Activated CD4-positive, alpha-beta T cell treated with anti-CD3 and anti-CD28 coated beads, Interleukin-2, amount 10 ng/mL, durations not matched to agents 24 days and 14 days (primary cell): ENCODE data around the gene ZNF217. TPM values are rescaled to one million over a fixed set of nuclear protein-coding genes. Genes with fewer than 3 reads are reported as not detected.
A peak's percentile ranks its signal among the peaks of the same experiment; 100 is the strongest.
"Not testable (repeated sequence)": the region's sequence is repeated elsewhere in the genome, so short reads cannot be mapped to it uniquely, and the experiment has no call there.

ENCODE experiments used
- DNase-seq: peaks from one replicate; pipeline ENCODE4 v3.0.0; 2022
- H3K27ac Mint-ChIP-seq: one replicate; pipeline ENCODE4 v1.8.0; 2022; ENCODE audit warnings: mild to moderate bottlenecking, mixed read lengths
- H3K27me3 Mint-ChIP-seq: one replicate; pipeline ENCODE4 v1.8.0; 2022; ENCODE audit warnings: mixed read lengths
- H3K36me3 Mint-ChIP-seq: one replicate; pipeline ENCODE4 v1.8.0; 2022; ENCODE audit warnings: low read depth, mild to moderate bottlenecking, mixed read lengths
- H3K4me1 Mint-ChIP-seq: one replicate; pipeline ENCODE4 v1.8.0; 2021; ENCODE audit warnings: mixed read lengths
- H3K4me3 Mint-ChIP-seq: one replicate; pipeline ENCODE4 v1.8.0; 2022; ENCODE audit warnings: mild to moderate bottlenecking, moderate library complexity, mixed read lengths
- H3K9me3 Mint-ChIP-seq: one replicate; pipeline ENCODE4 v1.8.0; 2021; ENCODE audit warnings: mixed read lengths
- intact Hi-C: fragments of 100-400 bp; cut with micrococcal nuclease; formaldehyde crosslinking; loops from one replicate; pipeline ENCODE4 v1.15.1; 2023
- total RNA-seq: library from RNA; stranded (reverse); gene quantifications from 2 replicates; pipeline ENCODE4 v1.2.3, GENCODE V29; 2022

ZNF217 gene
- total RNA-seq, 1 donor from 2014 or later, result 58.0 TPM

- H3K36me3 Mint-ChIP-seq, H3K4me1 Mint-ChIP-seq, H3K27ac Mint-ChIP-seq, DNase-seq, H3K9me3 Mint-ChIP-seq, H3K27me3 Mint-ChIP-seq, intact Hi-C loops, H3K4me3 Mint-ChIP-seq: not testable (repeated sequence)
Observed at GRCh38 chr20:53551719-53552571, 41.7 kb downstream of the ZNF217 start.

GRCh38 chr20:53550280-53551187 lies 43.1 kb downstream of the ZNF217 start:
- Mint-ChIP-seq H3K36me3 (no peaks in the 10 kb centered on the region), H3K27ac (no peak overlapping the region), H3K4me3 (no peak overlapping the region), H3K27me3 (no peaks in the 10 kb centered on the region), H3K9me3 (no peaks in the 10 kb centered on the region), H3K4me1 (no peaks in the 10 kb centered on the region)
- no peak for DNase-seq
- intact Hi-C loops, result no loop called here

- Mint-ChIP-seq H3K4me1 (no peaks in the 10 kb centered on the region), H3K27me3 (no peaks in the 10 kb centered on the region), H3K36me3 (no peaks in the 10 kb centered on the region), H3K9me3 (no peaks in the 10 kb centered on the region), H3K4me3 (no peak overlapping the region), H3K27ac (no peak overlapping the region)
- DNase-seq, result peak; percentile 84
- intact Hi-C loops, result loop anchor here (5.0 to 10.0 kb wide), 4 partner anchors 133 to 1305 kb away; no protein-coding TSS in a partner anchor
Observed at GRCh38 chr20:53547664-53548239, 45.9 kb downstream of the ZNF217 start.

GRCh38 chr20:53539516-53539915 lies 54.1 kb downstream of the ZNF217 start:
- H3K4me1 Mint-ChIP-seq, result no peaks in the 10 kb centered on the region
- H3K27ac Mint-ChIP-seq, result no peak overlapping the region
- no peaks in the 10 kb centered on the region for H3K9me3 Mint-ChIP-seq
- DNase-seq, result no peak
- H3K4me3 Mint-ChIP-seq, result no peak overlapping the region
- no peaks in the 10 kb centered on the region for H3K36me3 Mint-ChIP-seq
- intact Hi-C loops, result no loop called here
- no peaks in the 10 kb centered on the region for H3K27me3 Mint-ChIP-seq

- H3K27ac Mint-ChIP-seq, H3K4me1 Mint-ChIP-seq, intact Hi-C loops, H3K27me3 Mint-ChIP-seq, DNase-seq, H3K4me3 Mint-ChIP-seq, H3K9me3 Mint-ChIP-seq, H3K36me3 Mint-ChIP-seq: not testable (repeated sequence)
Observed at GRCh38 chr20:53536382-53536781, 57.3 kb downstream of the ZNF217 start.

GRCh38 chr20:53535878-53536277 lies 57.8 kb downstream of the ZNF217 start:
- H3K27ac Mint-ChIP-seq, result no peak overlapping the region
- no peaks in the 10 kb centered on the region for H3K9me3 Mint-ChIP-seq
- DNase-seq, result no peak
- no peaks in the 10 kb centered on the region for H3K27me3 Mint-ChIP-seq
- intact Hi-C loops, result no loop called here
- no peak overlapping the region for H3K4me3 Mint-ChIP-seq
- H3K4me1 Mint-ChIP-seq, result no peaks in the 10 kb centered on the region
- no peaks in the 10 kb centered on the region for H3K36me3 Mint-ChIP-seq

GRCh38 chr20:53534037-53534436 lies 59.6 kb downstream of the ZNF217 start:
- intact Hi-C loops, result no loop called here
- DNase-seq, result no peak
- no peak overlapping the region for H3K4me3 Mint-ChIP-seq
- H3K27ac Mint-ChIP-seq, result no peak overlapping the region
- H3K27me3 Mint-ChIP-seq, result no peaks in the 10 kb centered on the region
- no peaks in the 10 kb centered on the region for H3K36me3 Mint-ChIP-seq
- no peaks in the 10 kb centered on the region for H3K4me1 Mint-ChIP-seq
- no peaks in the 10 kb centered on the region for H3K9me3 Mint-ChIP-seq

- Mint-ChIP-seq H3K27ac (no peak overlapping the region), H3K4me3 (no peak overlapping the region), H3K9me3 (no peaks in the 10 kb centered on the region), H3K36me3 (no peaks in the 10 kb centered on the region), H3K27me3 (no peaks in the 10 kb centered on the region), H3K4me1 (no peaks in the 10 kb centered on the region)
- no peak for DNase-seq
- intact Hi-C loops, result no loop called here
Observed at GRCh38 chr20:53533500-53533899, 60.1 kb downstream of the ZNF217 start.

GRCh38 chr20:53532654-53533312 lies 60.9 kb downstream of the ZNF217 start:
- H3K36me3 Mint-ChIP-seq, H3K4me1 Mint-ChIP-seq, H3K27me3 Mint-ChIP-seq, intact Hi-C loops, H3K4me3 Mint-ChIP-seq, H3K27ac Mint-ChIP-seq, H3K9me3 Mint-ChIP-seq, DNase-seq: not testable (repeated sequence)

GRCh38 chr20:53530440-53530839 lies 63.2 kb downstream of the ZNF217 start:
- Mint-ChIP-seq H3K36me3 (no peaks in the 10 kb centered on the region), H3K4me3 (no peak overlapping the region), H3K27ac (no peak overlapping the region), H3K27me3 (no peaks in the 10 kb centered on the region), H3K9me3 (no peaks in the 10 kb centered on the region), H3K4me1 (no peaks in the 10 kb centered on the region)
- no peak for DNase-seq
- intact Hi-C loops, result no loop called here

- H3K9me3 Mint-ChIP-seq, result no peaks in the 10 kb centered on the region
- H3K27me3 Mint-ChIP-seq, result no peaks in the 10 kb centered on the region
- intact Hi-C loops, result no loop called here
- H3K36me3 Mint-ChIP-seq, result no peaks in the 10 kb centered on the region
- DNase-seq, result no peak
- H3K4me1 Mint-ChIP-seq, result no peaks in the 10 kb centered on the region
- no peak overlapping the region for H3K4me3 Mint-ChIP-seq
- H3K27ac Mint-ChIP-seq, result no peak overlapping the region
Observed at GRCh38 chr20:53529658-53530057, 64.0 kb downstream of the ZNF217 start.

- Mint-ChIP-seq H3K36me3 (no peaks in the 10 kb centered on the region), H3K9me3 (no peaks in the 10 kb centered on the region), H3K4me1 (no peaks in the 10 kb centered on the region), H3K27me3 (no peaks in the 10 kb centered on the region), H3K4me3 (no peak overlapping the region), H3K27ac (no peak overlapping the region)
- intact Hi-C loops, result no loop called here
- no peak for DNase-seq
Observed at GRCh38 chr20:53527196-53527595, 66.4 kb downstream of the ZNF217 start.

GRCh38 chr20:53524589-53525312 lies 68.9 kb downstream of the ZNF217 start:
- Mint-ChIP-seq H3K27ac (no peak overlapping the region), H3K4me3 (no peak overlapping the region), H3K27me3 (no peaks in the 10 kb centered on the region), H3K36me3 (no peaks in the 10 kb centered on the region), H3K4me1 (no peaks in the 10 kb centered on the region), H3K9me3 (no peaks in the 10 kb centered on the region)
- intact Hi-C loops, result no loop called here
- DNase-seq, result no peak
